Measurements from ENCODE around the gene LTC4S.
"Not testable (repeated sequence)": the region's sequence is repeated elsewhere in the genome, so short reads cannot be mapped to it uniquely, and the experiment has no call there.

The LTC4S gene

DNA sequence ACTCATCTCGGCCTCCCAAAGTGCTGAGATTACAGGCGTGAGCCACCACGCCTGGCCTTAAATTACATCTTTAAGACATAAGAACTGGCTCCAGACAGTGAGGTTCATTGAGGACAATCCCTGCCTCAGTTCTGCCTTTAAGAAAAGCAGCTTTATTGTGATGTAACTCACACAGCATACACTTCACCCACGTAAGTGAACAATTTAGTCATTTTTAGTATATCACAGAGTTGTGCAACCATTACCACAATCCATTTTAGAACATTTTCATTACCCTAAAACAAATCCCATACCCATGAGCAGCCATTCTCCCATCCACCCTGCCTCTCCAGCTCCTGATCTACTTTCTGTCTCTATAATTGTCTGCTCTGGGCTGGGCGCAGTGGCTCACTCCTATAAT is 24.0 kb upstream of the LTC4S start:
- no peak for DNase-seq

DNA sequence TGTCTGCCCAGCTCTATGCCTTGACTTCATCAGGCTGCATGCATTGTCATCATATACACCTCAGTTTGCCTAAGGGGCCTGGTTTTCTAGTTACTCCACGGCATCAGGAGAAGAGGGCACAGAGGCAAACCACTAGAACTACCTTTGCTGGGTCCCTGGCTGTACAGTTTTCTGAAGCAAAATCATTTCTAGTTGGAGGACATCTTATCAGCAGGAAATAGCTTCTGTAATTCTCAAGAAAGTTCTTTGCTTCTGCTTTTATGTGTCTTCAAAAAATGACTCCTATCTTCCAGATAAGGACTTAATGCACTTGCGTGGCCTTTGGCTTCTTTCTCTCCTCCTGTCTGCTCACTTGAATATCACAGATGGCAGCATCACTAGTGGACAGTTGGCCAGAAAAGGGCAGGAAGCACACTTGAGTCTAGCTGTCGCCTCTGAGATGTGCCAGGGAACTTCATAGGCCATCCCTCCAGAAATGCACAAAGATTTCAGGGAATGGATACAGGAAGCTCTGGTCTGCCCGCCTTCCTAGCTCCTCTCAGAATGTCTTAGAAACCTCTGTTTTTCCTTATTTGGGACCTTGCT is 22.4 kb upstream of the LTC4S start:
- DNase-seq, result no peak

DNA sequence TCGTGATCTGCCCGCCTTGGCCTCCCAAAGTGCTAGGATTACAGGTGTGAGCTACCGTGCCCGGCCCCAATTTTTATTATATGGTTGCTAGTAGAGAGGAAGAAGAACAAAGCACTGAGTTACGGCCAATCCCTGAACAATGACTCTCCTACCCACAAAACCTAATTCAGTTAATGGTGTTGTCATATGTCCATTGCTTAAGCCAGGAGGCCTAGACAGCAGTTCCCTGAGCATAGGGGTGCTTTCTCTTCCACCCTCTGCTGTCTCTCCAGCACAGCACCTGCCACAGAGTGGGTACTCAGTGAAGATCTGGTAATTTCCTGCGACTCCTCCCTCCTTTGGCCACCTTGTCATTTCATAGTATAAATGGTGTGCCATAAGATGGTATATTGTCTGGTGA is 21.4 kb upstream of the LTC4S start:
- DNase-seq, result no peak

DNA sequence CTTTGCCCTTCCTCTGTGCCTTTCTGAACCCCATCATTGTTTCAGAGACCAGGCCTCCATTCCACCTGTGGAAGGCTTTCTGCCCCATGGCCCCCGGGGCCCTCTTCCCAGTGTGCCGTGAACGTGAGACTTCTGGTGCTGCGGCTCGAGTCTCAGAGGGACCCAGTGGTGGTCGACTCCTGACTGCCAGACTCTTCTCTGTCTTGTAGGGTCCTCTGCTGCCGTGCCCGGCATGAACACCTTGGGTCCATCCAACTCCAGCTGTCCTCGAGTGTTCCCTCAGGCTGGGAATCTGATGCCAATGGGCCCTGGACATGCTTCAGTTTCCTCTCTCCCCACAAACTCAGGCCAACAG is 20.1 kb upstream of the LTC4S start:
- no peak for DNase-seq

DNA sequence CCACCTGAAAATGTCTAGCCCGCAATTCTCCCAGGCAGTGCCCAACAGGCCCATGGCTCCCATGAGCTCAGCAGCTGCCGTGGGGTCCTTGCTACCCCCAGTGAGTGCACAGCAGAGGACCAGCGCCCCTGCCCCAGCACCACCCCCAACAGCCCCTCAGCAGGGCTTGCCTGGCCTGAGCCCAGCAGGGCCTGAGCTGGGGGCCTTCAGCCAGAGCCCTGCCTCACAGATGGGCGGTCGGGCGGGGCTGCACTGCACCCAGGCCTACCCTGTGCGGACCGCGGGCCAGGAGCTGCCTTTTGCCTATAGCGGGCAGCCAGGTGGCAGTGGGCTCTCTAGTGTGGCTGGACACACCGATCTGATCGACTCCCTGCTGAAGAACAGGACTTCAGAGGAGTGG is 19.3 kb upstream of the LTC4S start:
- no peak for DNase-seq

DNA sequence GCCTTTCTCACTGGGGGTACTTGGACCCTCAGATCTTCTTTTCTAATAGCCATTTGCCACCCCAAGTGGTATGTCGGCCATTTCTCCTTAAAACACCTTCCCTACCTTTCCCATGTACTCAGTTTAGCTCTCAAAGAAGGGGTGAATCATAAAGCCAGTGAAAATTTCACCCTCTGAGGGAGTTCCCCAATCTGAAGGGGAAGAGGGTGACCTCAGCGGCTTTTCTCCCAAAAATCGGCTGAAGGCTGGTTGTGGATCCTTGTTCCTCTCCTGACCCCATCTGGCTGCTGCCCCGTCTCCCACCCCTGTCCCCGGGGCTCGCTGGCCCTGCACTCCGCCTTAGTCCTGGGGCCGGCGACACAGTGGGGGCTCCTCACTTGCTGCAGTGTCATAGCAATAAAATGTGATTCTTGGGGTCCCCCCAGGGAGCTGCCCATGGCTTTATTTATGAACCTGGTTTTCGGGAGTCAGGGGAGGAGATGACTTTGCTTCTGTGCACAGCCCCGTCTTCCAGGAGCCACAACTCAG is 17.3 kb upstream of the LTC4S start:
- no peak for DNase-seq

DNA sequence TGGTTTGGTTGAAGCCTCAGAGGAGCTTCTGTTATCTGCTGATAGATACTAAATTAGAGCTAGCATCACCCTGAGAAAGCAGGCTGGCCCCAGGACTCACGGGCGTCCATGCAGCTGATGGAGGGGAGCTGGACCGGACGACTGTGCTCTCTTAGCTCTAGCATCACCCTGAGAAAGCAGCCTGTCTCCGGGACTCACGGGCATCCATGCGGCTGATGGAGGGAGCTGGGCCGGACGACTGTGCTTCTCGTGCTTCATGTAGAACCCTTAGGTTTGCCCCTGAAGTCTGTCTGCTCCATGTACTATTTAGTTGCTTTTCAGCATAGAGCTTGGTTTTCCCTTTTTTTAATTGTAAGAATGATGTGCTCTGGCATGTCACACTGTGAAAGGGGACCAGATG is 16.3 kb upstream of the LTC4S start:
- DNase-seq, result no peak

DNA sequence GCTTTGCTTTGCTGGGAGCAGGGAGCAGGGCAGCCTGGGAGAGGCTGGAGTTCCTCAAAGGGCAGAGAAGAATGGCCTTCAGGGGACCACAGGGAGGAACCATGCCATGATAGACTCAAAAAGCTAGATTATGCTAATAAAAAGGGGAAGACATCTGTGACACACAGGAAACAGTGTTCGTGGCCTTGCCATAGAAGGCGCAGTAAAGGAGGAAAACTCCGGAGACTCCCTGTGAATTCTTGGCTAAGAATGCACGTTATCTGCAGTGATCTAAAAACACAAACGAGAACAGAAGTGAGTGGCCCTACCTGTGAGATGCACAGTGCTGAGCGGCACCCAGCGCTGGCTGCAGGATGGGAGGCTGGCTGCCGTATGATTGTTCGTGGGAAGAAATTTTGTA is 15.9 kb upstream of the LTC4S start:
- DNase-seq, result no peak

DNA sequence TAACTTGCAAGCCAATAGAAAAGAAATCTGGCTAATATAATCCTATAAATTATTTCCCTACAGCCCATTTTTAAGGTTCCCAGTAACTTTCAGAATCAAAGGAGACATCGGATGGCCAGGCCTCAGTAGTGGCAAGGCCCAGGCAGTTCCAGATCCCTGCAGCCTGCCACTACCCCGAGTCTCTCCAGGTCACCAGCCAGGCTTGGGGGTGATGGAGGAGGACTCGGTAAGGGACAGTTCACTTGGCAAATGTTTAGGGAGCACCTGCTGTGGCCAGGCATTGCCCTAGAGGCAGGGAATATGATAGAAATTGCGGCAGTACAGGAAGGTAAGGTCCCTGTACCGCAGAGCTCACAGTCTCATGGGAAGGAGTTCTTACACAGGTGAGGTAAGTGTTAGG is 15.2 kb upstream of the LTC4S start:
- DNase-seq, result no peak

DNA sequence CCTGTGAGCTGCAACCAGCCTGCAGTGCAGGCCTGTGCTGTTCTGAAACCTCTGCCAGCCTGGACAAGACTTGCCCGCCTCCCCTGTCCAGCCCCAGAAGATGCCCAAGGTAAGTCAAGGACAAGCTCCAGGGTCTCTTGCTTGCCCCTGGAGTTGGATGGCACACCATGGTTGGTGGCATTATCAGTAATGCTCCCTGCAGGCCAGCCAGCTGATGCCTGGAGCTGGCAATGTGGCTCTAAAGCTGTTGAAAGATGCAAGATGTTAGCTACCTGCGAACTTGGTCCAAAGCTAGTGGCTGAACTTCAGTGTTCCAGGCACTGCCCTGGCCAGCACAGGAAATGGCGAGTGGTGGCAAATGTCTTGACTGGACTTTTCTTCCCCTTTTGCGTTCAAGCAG is 14.0 kb upstream of the LTC4S start:
- DNase-seq, result no peak

DNA sequence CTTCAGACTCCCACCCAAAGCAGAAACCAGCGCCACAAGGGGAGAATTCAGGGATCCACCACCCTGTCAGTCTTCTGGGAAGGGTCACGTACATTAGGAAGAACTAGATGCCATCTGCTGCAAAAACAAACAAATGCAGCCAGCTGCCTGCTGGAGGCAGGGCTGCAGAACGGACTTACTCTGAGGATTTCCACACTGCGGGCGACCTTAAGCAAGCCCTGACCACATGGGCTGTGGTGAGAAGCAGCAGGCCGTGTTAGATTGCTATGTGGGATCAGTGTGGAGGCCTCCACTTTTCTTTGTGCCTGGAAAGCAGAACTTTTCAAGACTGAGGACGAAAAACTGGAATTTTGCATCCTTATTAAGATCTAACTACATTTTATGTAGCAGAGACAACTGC is 13.4 kb upstream of the LTC4S start:
- DNase-seq, result no peak

DNA sequence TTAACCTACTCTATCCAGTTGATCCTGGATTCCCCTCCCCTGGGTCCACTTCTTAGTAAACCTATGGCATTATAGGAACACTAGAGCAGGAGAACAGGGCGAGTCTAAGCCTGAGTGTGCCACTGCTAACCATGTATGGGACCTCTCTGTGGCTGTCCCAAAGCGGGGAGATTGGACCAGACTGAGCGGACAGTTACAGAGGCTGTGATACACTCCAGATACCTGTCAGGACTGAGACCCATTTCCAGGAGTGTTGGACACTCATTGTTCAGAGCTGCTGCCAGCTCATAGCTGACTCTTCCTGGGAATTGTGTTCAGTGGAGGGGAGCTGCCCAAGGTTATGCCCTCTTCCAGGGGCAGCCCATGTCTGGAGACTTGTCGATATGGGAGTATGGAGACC is 11.9 kb upstream of the LTC4S start:
- no peak for DNase-seq

DNA sequence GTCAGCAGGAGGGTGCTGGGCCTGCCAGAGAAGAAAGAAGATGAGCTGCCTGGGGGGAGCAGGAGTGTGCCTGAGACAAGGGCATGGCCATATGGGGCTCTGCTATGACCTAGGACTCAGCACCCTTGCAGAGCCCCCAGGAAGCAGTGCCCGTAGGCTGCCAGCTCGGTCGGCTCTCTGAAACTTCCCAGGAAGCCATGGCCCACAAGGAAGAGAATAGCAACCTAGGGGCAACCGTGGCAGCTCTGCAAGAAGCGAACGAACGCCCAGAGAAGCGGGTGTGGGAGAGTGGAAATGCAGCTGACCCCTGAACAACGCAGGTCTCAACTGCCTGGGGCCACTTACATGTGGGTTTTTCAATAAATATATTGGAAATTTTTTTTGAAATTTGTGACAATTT is 10.7 kb upstream of the LTC4S start:
- no peak for DNase-seq

DNA sequence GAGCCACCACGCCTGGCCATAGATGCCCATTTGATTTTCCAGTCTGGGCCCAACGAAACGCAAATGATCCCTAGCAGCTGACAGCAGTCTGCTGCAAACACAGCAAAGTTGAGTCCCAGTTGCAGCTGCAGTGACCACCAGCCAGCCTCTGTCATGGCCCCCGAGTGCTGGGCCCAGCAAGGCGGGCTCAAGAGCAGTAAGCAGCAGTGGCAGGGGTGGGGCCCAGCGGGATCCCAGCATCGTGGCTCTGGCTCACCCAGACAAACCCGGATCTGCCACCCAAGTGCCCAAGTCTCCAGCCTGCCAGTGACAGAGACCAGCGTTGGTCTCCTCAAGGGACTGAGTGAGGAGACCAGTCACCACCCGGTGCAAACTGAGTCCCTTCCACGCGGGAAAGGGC is 6.9 kb upstream of the LTC4S start:
- DNase-seq, result no peak

DNA sequence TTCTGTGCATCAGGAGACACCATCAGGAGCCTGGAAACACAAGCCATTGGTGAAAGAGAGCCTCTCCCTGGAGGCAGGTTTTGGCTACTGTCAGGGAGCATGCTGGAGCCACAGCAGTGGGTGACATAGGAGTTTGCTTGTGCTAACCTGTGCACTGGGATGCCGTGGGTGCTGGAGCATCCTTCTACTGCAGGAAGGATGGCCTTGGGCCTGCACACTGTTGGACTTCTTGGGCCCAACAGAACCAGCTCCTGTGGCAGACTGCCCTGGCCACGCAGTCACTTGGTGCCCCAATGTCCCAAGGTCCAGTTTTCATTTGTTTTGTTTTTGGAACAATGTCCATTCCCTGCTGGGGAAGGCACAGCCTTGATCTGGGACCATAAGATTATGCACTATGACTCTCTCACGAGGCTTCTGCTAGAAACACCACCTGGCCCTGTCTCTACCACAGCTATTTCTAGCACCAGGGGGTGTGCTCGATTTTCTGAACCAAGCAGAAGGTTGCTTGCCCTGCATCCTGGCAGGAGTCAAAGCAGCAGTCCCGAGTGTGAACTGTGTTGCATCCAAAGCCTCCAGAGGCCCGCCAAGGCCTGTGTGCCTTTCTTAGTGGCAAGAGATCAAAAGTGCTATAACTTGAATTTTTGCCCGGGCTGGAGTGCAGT is 5.5 kb upstream of the LTC4S start:
- no peak for DNase-seq

DNA sequence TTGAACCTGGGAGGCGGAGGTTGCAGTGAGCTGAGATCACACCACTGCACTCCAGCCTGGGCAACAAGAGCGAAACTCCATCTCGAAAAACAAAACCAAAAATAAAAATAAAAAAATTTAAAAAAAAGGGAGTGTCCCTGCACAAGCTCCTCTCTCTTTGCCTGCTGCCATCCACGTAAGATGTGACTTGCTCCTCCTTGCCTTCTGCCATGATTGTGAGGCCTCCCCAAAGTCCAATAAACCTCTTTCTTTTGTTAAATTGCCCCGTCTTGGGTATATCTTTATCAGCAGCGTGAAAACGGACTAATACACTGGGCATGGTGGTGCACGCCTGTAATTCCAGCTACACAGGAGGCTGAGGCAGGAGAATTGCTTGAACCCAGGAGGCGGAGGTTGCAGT is 4.5 kb upstream of the LTC4S start:
- not testable (repeated sequence) for DNase-seq

DNA sequence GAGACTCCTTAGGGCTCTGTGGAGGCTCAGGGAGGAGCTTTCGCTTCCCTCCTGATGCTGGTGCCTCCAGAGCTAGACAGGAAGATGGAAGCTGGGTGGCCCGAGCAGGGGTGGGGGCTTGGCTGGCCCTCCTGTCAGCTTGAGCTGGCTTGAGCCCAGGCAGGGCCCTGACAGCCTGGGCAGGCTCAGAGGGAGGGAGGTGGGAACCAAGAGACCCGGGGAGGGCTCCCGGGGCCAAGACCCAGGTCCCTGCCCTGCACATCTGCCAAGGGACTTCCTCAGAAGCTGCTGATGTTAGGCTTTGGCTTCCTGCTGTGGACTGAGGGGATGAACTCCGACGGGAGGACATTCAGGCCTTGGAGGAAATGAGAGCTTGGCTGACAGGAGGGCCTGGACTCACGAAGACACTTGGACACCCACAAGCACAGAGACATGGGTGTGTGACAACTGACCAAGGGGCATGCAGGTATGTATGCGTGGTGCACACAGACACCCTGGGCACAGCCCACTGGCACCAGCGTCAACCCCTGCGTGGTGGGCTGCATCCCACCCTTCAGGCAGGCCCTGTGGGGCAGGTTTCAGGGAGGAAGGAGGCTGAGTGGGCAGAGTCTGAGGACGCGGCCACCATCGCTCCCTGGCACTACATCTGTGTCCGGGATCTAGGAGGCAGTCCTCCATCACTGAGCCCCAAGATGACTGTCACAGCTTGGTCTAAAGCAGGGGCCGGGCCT is 1.7 kb upstream of the LTC4S start:
- DNase-seq, result no peak

DNA sequence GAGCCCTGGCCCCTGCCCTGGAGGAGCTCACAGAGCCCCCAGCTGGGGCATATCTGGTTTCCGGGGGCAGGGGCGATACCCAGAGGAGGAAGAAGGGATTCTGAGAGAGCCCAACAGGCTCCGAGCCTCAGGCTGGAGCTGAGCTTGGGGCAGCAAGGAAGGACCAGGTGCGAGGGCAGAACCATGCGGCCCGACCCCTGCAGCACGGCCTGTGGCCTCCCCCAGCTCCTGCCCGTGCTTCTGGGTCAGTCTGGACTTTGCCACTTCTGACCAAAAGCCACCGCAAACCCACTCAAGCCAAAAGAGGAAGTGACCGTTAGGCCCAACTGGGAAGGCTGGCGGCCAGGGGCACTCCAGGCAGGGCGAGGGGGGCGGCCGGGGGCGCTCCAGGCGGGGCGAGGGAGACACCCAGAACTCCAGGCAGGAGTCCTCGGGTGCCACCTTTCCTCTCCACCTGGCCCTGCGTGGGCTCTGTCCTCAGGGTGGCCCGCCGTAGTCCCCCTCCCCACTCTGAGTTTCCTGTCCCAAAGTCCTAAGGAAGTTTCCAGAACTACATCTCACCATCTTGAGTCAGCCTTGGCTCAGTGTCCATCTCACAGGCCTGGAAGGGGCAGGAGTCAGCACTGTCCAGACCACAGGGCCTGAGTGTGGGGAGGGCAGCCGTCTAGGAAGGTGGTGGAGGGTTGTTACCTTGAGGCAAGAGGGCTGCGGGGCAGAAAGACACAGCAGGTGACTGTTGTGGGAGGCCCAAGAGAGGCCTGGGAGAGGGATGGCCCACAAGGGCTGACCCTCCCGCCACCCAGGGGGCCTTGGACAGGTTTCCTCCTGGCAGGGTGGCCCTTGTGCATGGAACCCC is 946 bp upstream of the LTC4S start:
- no peak for DNase-seq

DNA sequence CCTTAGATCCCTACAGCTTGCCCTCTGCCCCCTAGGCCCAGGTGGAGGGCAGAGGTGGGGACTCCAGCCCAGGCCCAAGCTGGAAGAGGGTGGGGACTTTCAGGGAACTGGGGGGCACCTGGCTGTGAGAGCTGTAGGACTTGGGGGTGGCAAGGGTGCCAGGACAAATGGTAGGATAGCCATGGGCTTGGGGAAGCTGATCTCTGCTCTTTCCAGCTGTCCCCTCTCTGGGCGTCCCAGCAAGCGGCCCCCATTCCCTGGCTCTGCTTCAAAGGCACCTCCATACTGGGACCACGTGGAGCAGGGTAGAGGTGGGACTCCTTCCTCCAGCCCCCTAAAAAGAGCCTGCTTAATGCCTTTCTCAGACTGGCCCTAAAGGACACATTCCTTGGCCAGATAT is 385 bp downstream of the LTC4S start:
- DNase-seq, result no peak

DNA sequence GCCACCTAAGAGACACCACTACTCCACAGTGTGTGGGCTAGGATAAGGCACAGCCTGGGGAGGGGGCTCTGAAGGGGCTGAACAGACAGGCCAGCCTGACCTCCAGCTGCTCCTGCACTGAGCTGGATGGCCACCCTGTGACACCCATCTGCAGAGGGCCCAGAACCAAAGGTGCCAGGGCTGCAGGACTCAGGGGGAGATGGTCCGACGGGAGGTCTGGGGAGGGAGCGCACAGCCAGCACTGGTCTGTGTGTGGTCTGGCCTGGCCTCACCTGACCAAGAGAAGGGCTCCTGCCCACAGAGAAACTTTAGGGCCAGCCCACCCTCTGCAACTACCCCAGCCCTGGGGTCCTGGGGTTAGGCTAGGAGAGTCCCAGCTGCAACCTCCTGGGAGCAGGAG is 789 bp downstream of the LTC4S start:
- no peak for DNase-seq

DNA sequence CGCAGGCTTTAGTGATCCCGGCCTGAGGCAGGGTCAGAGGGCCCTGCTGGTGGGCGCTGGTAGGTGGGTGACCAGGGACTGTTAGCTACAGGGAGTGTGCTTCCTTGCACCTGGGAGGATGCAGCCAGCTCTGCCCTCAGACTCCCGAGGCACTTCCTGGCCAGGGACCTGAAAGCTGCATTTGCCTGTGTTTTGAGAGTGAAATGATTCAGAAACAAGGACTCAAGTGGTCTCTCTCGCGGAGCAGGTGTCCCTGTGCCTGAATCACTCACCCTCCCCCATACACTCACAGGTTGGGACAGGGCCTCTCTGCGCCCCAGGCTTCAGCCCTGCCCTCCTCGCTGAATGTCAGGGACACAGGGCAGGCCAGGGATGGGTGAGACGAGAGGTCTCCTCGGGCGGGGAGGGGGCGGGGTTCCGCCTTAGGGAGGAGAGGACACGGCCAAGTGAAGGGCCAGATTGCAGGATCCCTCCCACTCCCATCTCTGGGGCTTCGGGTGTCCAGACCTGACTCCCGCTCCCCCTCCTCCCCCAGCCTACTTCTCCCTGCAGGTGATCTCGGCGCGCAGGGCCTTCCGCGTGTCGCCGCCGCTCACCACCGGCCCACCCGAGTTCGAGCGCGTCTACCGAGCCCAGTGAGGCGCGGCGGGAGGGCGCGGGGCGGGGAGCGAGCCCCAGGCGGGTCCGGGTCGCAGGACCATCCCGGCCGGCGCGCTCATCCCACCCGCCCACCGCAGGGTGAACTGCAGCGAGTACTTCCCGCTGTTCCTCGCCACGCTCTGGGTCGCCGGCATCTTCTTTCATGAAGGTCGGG is 1.5 kb downstream of the LTC4S start:
- no peak for DNase-seq

All from fibroblast of upper back skin (primary cell).